ENCODE measurements around the gene SEZ6L. TPM values are rescaled to one million over a fixed set of nuclear protein-coding genes. Genes with fewer than 3 reads are reported as not detected.

SEZ6L gene
- total RNA-seq, 2 experiments from 2014 or later = 0.05 TPM; not detected in 1

DNA sequence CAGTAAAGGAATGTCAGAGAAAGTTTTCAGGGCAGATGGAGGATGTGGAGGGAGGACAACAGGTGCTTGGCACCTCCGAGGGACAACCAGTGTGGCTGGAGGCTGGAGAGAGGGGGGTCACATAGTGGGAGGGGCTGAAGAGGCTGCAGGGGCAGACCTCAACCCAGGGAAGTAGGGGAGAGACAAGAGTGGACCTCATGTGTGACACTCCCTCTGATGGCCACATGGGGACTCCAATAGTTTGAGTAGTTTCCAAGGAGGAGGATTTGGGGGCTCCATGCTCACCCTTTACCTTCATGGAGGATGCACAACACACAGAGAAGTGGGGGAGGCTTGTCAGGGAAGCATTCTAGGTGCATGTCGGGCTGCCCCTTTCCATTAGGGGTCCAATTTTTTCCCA is 224.7 kb downstream of the SEZ6L start:
- POLR2A ChIA-PET = no interaction called here

DNA sequence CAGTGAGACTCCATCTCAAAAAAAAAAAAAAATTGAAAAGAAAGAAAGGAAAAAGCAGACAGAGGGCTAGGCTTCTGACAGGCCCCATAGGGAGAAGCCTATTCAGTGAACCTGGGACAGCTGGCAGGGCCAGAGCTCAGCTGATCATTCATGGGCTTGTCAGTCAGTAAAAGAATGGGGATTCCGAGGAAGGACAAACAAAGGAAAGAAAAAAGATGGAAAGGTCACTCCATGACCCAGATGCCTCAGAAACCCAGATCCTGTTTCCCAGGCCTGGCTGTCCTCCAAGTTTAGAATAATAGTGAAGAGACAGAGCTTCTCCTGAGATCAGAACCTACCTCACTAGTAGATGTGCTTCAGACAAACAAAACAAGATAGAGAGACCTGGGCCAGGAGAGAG is 225.5 kb downstream of the SEZ6L start:
- POLR2A ChIA-PET = no interaction called here
- TF ChIP-seq, protein P1, sequence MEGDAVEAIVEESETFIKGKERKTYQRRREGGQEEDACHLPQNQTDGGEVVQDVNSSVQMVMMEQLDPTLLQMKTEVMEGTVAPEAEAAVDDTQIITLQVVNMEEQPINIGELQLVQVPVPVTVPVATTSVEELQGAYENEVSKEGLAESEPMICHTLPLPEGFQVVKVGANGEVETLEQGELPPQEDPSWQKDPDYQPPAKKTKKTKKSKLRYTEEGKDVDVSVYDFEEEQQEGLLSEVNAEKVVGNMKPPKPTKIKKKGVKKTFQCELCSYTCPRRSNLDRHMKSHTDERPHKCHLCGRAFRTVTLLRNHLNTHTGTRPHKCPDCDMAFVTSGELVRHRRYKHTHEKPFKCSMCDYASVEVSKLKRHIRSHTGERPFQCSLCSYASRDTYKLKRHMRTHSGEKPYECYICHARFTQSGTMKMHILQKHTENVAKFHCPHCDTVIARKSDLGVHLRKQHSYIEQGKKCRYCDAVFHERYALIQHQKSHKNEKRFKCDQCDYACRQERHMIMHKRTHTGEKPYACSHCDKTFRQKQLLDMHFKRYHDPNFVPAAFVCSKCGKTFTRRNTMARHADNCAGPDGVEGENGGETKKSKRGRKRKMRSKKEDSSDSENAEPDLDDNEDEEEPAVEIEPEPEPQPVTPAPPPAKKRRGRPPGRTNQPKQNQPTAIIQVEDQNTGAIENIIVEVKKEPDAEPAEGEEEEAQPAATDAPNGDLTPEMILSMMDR (IDR thresholded peaks at IDR 0.05) = no peak
- H3K4me1 Mint-ChIP-seq (ENCODE audit: low read depth) = no peaks in the 10 kb centered on the region

More for the DNA sequence above, 224.7 kb downstream of the SEZ6L start:
- DNase-seq (no peak), ATAC-seq (ENCODE audit: poor library complexity) (no peak)
- no peak overlapping the region for H3K4me3 ChIP-seq (ENCODE audit: low read length)
- no peaks in the 10 kb centered on the region for H3K9me3 Mint-ChIP-seq
- no peaks in the 10 kb centered on the region for H3K27me3 ChIP-seq (ENCODE audit: control insufficient read depth in 1 of 2, insufficient read depth in 2 of 2, low read length in 2 of 2)
- intact Hi-C loops (cut with DNase I, micrococcal nuclease) = no loop called here
- TF ChIP-seq, protein P1 (IDR thresholded peaks at IDR 0.05) = no peak
- no peaks in the 10 kb centered on the region for H3K9me3 ChIP-seq (ENCODE audit: control insufficient read depth in 1 of 2, insufficient read depth in 1 of 2, low read length in 2 of 2)
- no peaks in the 10 kb centered on the region for H3K36me3 Mint-ChIP-seq (ENCODE audit: low read depth)
- no peaks in the 10 kb centered on the region for H3K4me1 ChIP-seq (ENCODE audit: insufficient read depth, low read length)
- no peak overlapping the region for H3K27ac Mint-ChIP-seq
- H3K4me3 Mint-ChIP-seq = no peak overlapping the region
- H3K27me3 Mint-ChIP-seq = peaks cover 14% of the 10 kb centered on the region
- CTCF ChIA-PET = no interaction called here
- H3K36me3 ChIP-seq (ENCODE audit: insufficient read depth, low read length) = no peaks in the 10 kb centered on the region
- H3K27ac ChIP-seq (ENCODE audit: low read depth in 1 of 2, low read length in 2 of 2) = no peak overlapping the region
- no peaks in the 10 kb centered on the region for H3K4me1 Mint-ChIP-seq (ENCODE audit: low read depth)

DNA sequence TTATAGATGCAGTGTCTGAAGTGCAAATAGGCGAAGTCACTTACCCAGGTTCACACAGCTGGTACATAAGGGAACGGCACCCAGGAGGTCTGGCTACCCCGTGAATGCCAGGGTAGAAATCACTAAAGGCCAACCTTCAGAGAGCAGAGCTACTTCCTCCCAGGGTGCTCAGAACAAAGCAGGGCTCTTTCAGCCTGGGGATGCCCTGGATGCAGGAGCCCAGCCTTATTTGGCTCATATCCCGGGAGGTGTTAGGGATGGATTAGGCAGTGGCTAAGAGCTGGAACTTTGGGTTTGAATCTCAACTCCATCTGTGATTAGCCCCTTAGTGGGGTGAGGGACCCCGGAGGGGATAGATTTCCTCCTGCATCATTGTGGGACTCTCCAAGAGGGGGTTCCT is 226.7 kb downstream of the SEZ6L start:
- intact Hi-C loops (cut with DNase I, micrococcal nuclease) = no loop called here
- Mint-ChIP-seq H3K36me3 (ENCODE audit: low read depth) (no peaks in the 10 kb centered on the region), H3K4me3 (no peak overlapping the region), H3K27me3 (peaks cover 4% of the 10 kb centered on the region), H3K4me1 (ENCODE audit: low read depth) (no peaks in the 10 kb centered on the region), H3K9me3 (no peaks in the 10 kb centered on the region), H3K27ac (no peak overlapping the region)
- ChIA-PET POLR2A (no interaction called here), CTCF (no interaction called here)
- Histone ChIP-seq H3K9me3 (ENCODE audit: control insufficient read depth in 1 of 2, insufficient read depth in 1 of 2, low read length in 2 of 2) (no peaks in the 10 kb centered on the region), H3K27me3 (ENCODE audit: control insufficient read depth in 1 of 2, insufficient read depth in 2 of 2, low read length in 2 of 2) (no peaks in the 10 kb centered on the region), H3K27ac (ENCODE audit: low read depth in 1 of 2, low read length in 2 of 2) (no peak overlapping the region), H3K36me3 (ENCODE audit: insufficient read depth, low read length) (no peaks in the 10 kb centered on the region), H3K4me1 (ENCODE audit: insufficient read depth, low read length) (no peaks in the 10 kb centered on the region), H3K4me3 (ENCODE audit: low read length) (no peak overlapping the region)
- TF ChIP-seq, protein P1 (IDR thresholded peaks at IDR 0.05) = no peak
- ATAC-seq (ENCODE audit: poor library complexity) = no peak
- DNase-seq = no peak

More for the DNA sequence above, 225.5 kb downstream of the SEZ6L start:
- intact Hi-C loops (cut with DNase I, micrococcal nuclease) = no loop called here
- Mint-ChIP-seq H3K27ac (no peak overlapping the region), H3K4me3 (no peak overlapping the region), H3K36me3 (ENCODE audit: low read depth) (no peaks in the 10 kb centered on the region), H3K27me3 (peaks cover 10% of the 10 kb centered on the region), H3K9me3 (no peaks in the 10 kb centered on the region)
- Histone ChIP-seq H3K27ac (ENCODE audit: low read depth in 1 of 2, low read length in 2 of 2) (no peak overlapping the region), H3K36me3 (ENCODE audit: insufficient read depth, low read length) (no peaks in the 10 kb centered on the region), H3K4me1 (ENCODE audit: insufficient read depth, low read length) (no peaks in the 10 kb centered on the region), H3K9me3 (ENCODE audit: control insufficient read depth in 1 of 2, insufficient read depth in 1 of 2, low read length in 2 of 2) (no peaks in the 10 kb centered on the region), H3K4me3 (ENCODE audit: low read length) (no peak overlapping the region), H3K27me3 (ENCODE audit: control insufficient read depth in 1 of 2, insufficient read depth in 2 of 2, low read length in 2 of 2) (no peaks in the 10 kb centered on the region)
- CTCF ChIA-PET = interaction anchor here (1.3 kb wide), 1 partner anchor 66 kb away, joined by 3 read pairs; no protein-coding TSS in a partner anchor
- ATAC-seq (ENCODE audit: poor library complexity) (no peak), DNase-seq (no peak)

Measured in CD4-positive, alpha-beta T cell (primary cell).